Spleen (tissue), 11 donors: ENCODE measurements around the gene PTTG1IP. TPM values are rescaled to one million over a fixed set of nuclear protein-coding genes. Genes with fewer than 3 reads are reported as not detected.

Experiments used
- DNase-seq: peaks from one replicate; pipeline ENCODE4 v3.0.0-alpha.2; 2020
- H3K27ac ChIP-seq, 8 donors: fragments of 200-600 bp; sonication (generic) in 7 of 8; 1 replicate in 4 of 8; 2 replicates in 4 of 8; pipeline versions ENCODE4 v1.5.0 to v1.8.0; 2016 to 2021; ENCODE audit warnings: inconsistent platforms in 4 of 8, mild to moderate bottlenecking in 4 of 8, moderate library complexity in 1 of 8
- H3K27me3 ChIP-seq, 7 donors: fragments of 200-600 bp; sonication (generic) in 6 of 7; replicated peaks in 1 of 7; 1 replicate in 4 of 7; 2 replicates in 3 of 7; pipeline versions ENCODE4 v1.5.0 to v1.8.0; 2016 to 2021; ENCODE audit warnings: inconsistent platforms in 3 of 7, mild to moderate bottlenecking in 1 of 7
- H3K36me3 ChIP-seq, 6 donors: fragments of 200-600 bp; sonication (generic) in 5 of 6; 1 replicate in 4 of 6; 2 replicates in 2 of 6; pipeline versions ENCODE4 v1.5.0 to v1.8.0; 2016 to 2021; ENCODE audit warnings: inconsistent platforms in 2 of 6
- H3K4me1 ChIP-seq, 6 donors: fragments of 200-600 bp; sonication (generic) in 5 of 6; 1 replicate in 3 of 6; 2 replicates in 3 of 6; pipeline versions ENCODE4 v1.5.0 to v1.8.0; 2016 to 2021; ENCODE audit warnings: inconsistent platforms in 3 of 6
- H3K4me3 ChIP-seq, 8 donors: fragments of 200-600 bp; sonication (generic) in 7 of 8; 1 replicate in 4 of 8; 2 replicates in 4 of 8; pipeline versions ENCODE4 v1.5.0 to v1.8.0; 2016 to 2021; ENCODE audit warnings: inconsistent platforms in 4 of 8, mild to moderate bottlenecking in 4 of 8, moderate library complexity in 2 of 8
- H3K9me3 ChIP-seq, 8 donors: fragments of 200-600 bp; sonication (generic) in 7 of 8; 1 replicate in 4 of 8; 2 replicates in 4 of 8; pipeline versions ENCODE4 v1.5.0 to v1.8.0; 2016 to 2021; ENCODE audit warnings: inconsistent platforms in 4 of 8
- CTCF ChIP-seq, 11 experiments: fragments of 200-600 bp in 7 of 11; fragments of 450-650 bp in 4 of 11; sonication (generic) in 4 of 11; IDR thresholded peaks in 8 of 11; conservative IDR thresholded peaks in 3 of 11; 1 replicate in 7 of 11; 2 replicates in 4 of 11; pipeline versions ENCODE4 v1.4.0 to v1.8.0; 2016 to 2021; ENCODE audit warnings: antibody characterized with exemption in 11 of 11, inconsistent platforms in 4 of 11, mild to moderate bottlenecking in 1 of 11
- POLR2A ChIP-seq, 3 donors: fragments of 450-650 bp; IDR thresholded peaks; one replicate each; pipeline ENCODE4 v1.5.1; 2017; ENCODE audit warnings: antibody characterized with exemption in 3 of 3, mild to moderate bottlenecking in 1 of 3
- POLR2AphosphoS5 ChIP-seq, 3 donors: sonication (generic); formaldehyde crosslinking; IDR thresholded peaks; one replicate each; pipeline ENCODE4 v1.5.1; 2017; ENCODE audit warnings: antibody characterized with exemption in 3 of 3
- WGBS, 5 donors: extraction: QIAGEN DNeasy Blood & Tissue Kit in 3 of 5; methylation state at CpG; one replicate each; pipeline versions ENCODE4 v1.1.5 to v1.1.7; 2013 to 2018; 5-methylcytosine and 5-hydroxymethylcytosine counted together
- intact Hi-C: fragments of 100-400 bp; cut with DNase I; formaldehyde crosslinking; loops from one replicate; pipeline ENCODE4 v1.15.0; 2023; ENCODE audit warnings: low total_unique reads
- polyA plus RNA-seq, 3 donors: library from polyadenylated mRNA; stranded (reverse); fragments of 200-250 nt; gene quantifications; one replicate each; pipeline ENCODE4 v1.2.1, GENCODE V29; 2013
- total RNA-seq, 7 donors: library from RNA; depleted of rRNA in 3 of 7; stranded (reverse); fragments of >200 nt in 3 of 7; fragmentation: NEBNext Ultra II Directional in 4 of 7; extraction: Animal tissue kit (Norgen Biotek cat#: 25700) in 4 of 7; gene quantifications; one replicate each; pipeline versions ENCODE4 v1.1.0 to v1.2.1, GENCODE V29; 2016 to 2021
- donor health status: healthy with polysubstance abuse.
- donor health status: DM: no; HTN: no; CAD: no; lungs with moderate emphysema.
- donor health status: DM: no; HTN: no; CAD: no.
- donor health status: Bipolar disorder and iron deficiency.
- donor health status: healthy.
- donor health status: DM: no; HTN: no; CAD: no.
- donor health status: DM: yes; HTN: yes; CAD: no.

The PTTG1IP gene
- total and polyA plus RNA-seq, 10 donors: 57.6 to 189 (median 135) TPM

DNA sequence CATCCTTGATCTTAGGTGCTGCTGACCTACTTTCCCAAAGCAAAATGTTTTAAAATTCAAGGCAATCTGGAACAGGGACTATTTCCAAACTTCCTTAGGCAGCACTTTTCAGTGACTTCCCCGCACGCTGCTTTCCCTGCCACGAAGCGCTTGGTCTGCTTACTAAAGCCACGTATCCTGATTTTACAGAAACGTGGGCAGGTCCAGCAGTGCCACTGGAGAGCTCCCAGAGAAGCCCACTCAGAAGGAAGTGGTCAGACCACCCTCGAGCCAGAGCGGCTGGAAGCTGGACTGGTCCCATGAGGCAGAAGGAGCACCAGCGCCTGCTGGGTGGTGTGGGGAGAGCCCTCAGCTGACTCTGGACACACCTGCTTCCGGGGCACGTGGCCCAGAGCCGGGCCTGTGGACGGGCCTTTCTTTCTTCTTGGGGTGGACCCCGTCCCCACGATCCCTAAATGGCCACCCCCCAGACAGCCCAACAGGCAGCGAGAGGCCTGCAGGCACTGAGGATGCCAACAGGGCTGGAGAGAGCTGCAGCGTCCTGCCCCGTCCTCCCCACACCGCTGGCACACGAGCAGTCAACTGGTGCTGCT is 23.2 kb downstream of the PTTG1IP start:
- no peaks in the 10 kb centered on the region for H3K9me3 ChIP-seq
- peaks cover 0 to 6% (median 0%) of the 10 kb centered on the region in 7 donors for H3K27me3 ChIP-seq
- 84 to 96% (median 92%) methylated on average over 17 to 20 of the region's 20 CpGs for WGBS, 5 donors
- intact Hi-C loops: no loop called here
- H3K4me1 ChIP-seq: peaks cover 16 to 85% (median 30%) of the 10 kb centered on the region in 6 donors
- H3K27ac ChIP-seq: no peak overlapping the region
- DNase-seq: no peak
- TF ChIP-seq CTCF (IDR thresholded peaks at IDR 0.05 in 8 of 11, conservative IDR thresholded peaks at IDR 0.05 in 3 of 11): no peak
- TF ChIP-seq POLR2AphosphoS5 (IDR thresholded peaks at IDR 0.05): peak in 1 of 3 donors; percentile 32
- H3K4me3 ChIP-seq: no peak overlapping the region
- H3K36me3 ChIP-seq: peaks cover 3 to 78% (median 64%) of the 10 kb centered on the region in 6 donors

DNA sequence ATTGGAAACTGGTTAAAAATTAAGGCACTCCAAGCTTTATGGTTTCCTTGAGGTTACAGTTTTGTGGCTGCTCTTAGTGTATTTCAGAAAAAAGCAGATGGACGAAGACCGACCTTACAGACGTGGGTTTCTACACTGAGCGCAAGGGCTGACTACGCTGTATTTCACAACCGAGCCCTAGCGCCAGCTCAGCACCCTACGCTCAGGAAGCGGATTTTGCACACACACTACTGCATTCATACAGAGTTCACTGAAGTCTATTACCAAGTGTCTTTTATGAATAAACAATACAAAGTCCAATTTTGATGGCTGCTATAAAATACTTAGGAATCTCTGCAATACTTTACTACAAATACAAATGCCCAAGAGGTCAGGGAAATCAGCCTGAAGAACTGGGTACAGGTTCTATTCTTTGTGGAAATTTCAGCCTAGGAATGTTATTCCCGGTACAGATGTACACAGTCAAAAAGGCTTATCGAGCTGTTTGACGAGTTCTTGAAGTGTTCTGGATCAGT is 23.8 kb downstream of the PTTG1IP start:
- no peaks in the 10 kb centered on the region for H3K9me3 ChIP-seq
- no peak for DNase-seq
- H3K27ac ChIP-seq: no peak overlapping the region
- peaks cover 3 to 72% (median 57%) of the 10 kb centered on the region in 6 donors for H3K36me3 ChIP-seq
- WGBS, 5 donors: 65 to 86% (median 80%) methylated on average over 12 of the region's 12 CpGs
- peaks cover 17 to 82% (median 30%) of the 10 kb centered on the region in 6 donors for H3K4me1 ChIP-seq
- H3K27me3 ChIP-seq: peaks cover 0 to 11% (median 0%) of the 10 kb centered on the region in 7 donors
- TF ChIP-seq POLR2AphosphoS5 (IDR thresholded peaks at IDR 0.05) (peak in 1 of 3 donors; percentile 15), CTCF (IDR thresholded peaks at IDR 0.05 in 8 of 11, conservative IDR thresholded peaks at IDR 0.05 in 3 of 11) (no peak)
- no peak overlapping the region for H3K4me3 ChIP-seq
- intact Hi-C loops: no loop called here

- Histone ChIP-seq H3K27ac (no peak overlapping the region), H3K4me3 (no peak overlapping the region), H3K9me3 (no peaks in the 10 kb centered on the region), H3K27me3 (peaks cover 0 to 16% (median 0%) of the 10 kb centered on the region in 7 donors), H3K36me3 (peaks cover 3 to 65% (median 51%) of the 10 kb centered on the region in 6 donors), H3K4me1 (peaks cover 17 to 75% (median 27%) of the 10 kb centered on the region in 6 donors)
- no peak for DNase-seq
- 88 to 95% (median 94%) methylated on average over 28 to 36 of the region's 36 CpGs for WGBS, 5 donors
- TF ChIP-seq POLR2AphosphoS5 (IDR thresholded peaks at IDR 0.05): peak in 2 of 3 donors; percentile 45 to 69
- TF ChIP-seq POLR2A (IDR thresholded peaks at IDR 0.05): no peak
- intact Hi-C loops: no loop called here
Measured at GRCh38 chr21:44848821-44849521, 24.5 kb downstream of the PTTG1IP start.

GRCh38 chr21:44847261-44848056 is 26.0 kb downstream of the PTTG1IP start:
- Histone ChIP-seq H3K27me3 (peaks cover 0 to 24% (median 0%) of the 10 kb centered on the region in 7 donors), H3K36me3 (peaks cover 3 to 50% (median 38%) of the 10 kb centered on the region in 6 donors), H3K9me3 (no peaks in the 10 kb centered on the region), H3K4me1 (peaks cover 17 to 64% (median 24%) of the 10 kb centered on the region in 6 donors), H3K27ac (no peak overlapping the region), H3K4me3 (no peak overlapping the region)
- TF ChIP-seq POLR2A (IDR thresholded peaks at IDR 0.05) (no peak), POLR2AphosphoS5 (IDR thresholded peaks at IDR 0.05) (peak in 1 of 3 donors; percentile 48)
- 83 to 94% (median 89%) methylated on average over 15 to 24 of the region's 24 CpGs for WGBS, 5 donors
- no peak for DNase-seq
- intact Hi-C loops: no loop called here
